Panc1 (cell line): Measurements from ENCODE around the gene PLXND1.

Experiments
- CTCF ChIP-seq: fragments of 450-650 bp; IDR thresholded peaks from 2 replicates; pipeline ENCODE4 v1.5.1; 2017; ENCODE audit warnings: mild to moderate bottlenecking
- SIN3A ChIP-seq: IDR thresholded peaks from 2 replicates; pipeline ENCODE4 v1.6.1; 2012; ENCODE audit warnings: low read depth, mild to moderate bottlenecking, low read length, moderate library complexity, borderline replicate concordance; ENCODE audit not compliant: insufficient read depth

DNA sequence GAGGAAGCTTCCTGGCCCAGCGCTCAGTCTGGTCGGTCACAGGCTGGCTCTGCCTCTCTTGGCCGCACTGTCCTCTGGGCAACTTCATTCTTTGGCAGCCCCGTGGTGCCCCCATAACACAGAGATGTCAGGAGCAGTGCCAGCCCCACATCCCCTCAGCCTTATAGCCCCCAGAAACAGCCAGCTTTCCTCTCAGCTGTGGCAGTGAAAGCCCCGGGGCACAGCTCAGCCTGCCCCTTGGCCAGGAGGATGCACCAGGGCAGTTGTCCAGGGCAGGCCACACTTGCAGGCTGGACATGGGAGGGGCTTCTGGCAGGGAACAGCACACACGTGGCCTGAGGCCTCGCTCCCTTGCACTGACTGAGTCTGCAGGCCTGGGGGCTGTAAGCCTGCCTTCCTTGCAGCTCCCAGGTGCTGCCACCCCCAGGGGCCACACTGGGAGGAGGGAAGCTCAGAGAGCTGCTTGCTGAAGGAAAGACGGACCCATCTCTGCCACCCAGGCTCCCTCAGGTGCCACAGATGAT lies 88.4 kb downstream of the PLXND1 start:
- TF ChIP-seq SIN3A (no peak), CTCF (no peak)
